Suppressor macrophage (primary cell): ENCODE measurements around the gene BGLAP.
"Not testable (repeated sequence)": the region's sequence is repeated elsewhere in the genome, so short reads cannot be mapped to it uniquely, and the experiment has no call there.

ENCODE experiments used
- DNase-seq, 4 experiments: peaks; one replicate each; pipeline ENCODE4 v3.0.0-alpha.2; 2020 to 2022
- total RNA-seq, 17 experiments: gene quantifications; one replicate each; lab custom pipeline; 2026; ENCODE audit warnings: mixed read lengths in 6 of 17, inconsistent platforms in 3 of 17; lab: John Stamatoyannopoulos, UW

BGLAP gene
- 0 to 0.11 (median 0) reads per million in 17 experiments for total RNA-seq

- no peak for DNase-seq
Observed at GRCh38 chr1:156241926-156242325, at the start of gene BGLAP. TSS of gene BGLAP (plus strand) at chr1:156242184. CDS start at chr1:156242232, 48 bp downstream.

GRCh38 chr1:156193208-156193487 is 48.8 kb upstream of the BGLAP start:
- DNase-seq: peak in 1 of 4 experiments; percentile 4

GRCh38 chr1:156193488-156194299 is 48.3 kb upstream of the BGLAP start, which contains the start of gene SLC25A44:
TSS of gene SLC25A44 (plus strand) at chr1:156194104. CDS start at chr1:156199848, 5,744 bp downstream.
- DNase-seq: peak; percentile 98 to 100 (median 99)

- peak in 3 of 4 experiments; percentile 9 to 20 (median 19) for DNase-seq
Observed at GRCh38 chr1:156194300-156194652, 47.7 kb upstream of the BGLAP start.

- DNase-seq: no peak
Observed at GRCh38 chr1:156195853-156196252, 46.1 kb upstream of the BGLAP start.

- DNase-seq: no peak
Observed at GRCh38 chr1:156196445-156196844, 45.5 kb upstream of the BGLAP start.

- DNase-seq: no peak
Observed at GRCh38 chr1:156198831-156199349, 43.1 kb upstream of the BGLAP start.

- no peak for DNase-seq
Observed at GRCh38 chr1:156200044-156200443, 41.9 kb upstream of the BGLAP start.

- DNase-seq: no peak
Observed at GRCh38 chr1:156203331-156203730, 38.7 kb upstream of the BGLAP start.

GRCh38 chr1:156204686-156205085 is 37.3 kb upstream of the BGLAP start:
- no peak for DNase-seq

GRCh38 chr1:156211243-156211642 is 30.7 kb upstream of the BGLAP start:
- no peak for DNase-seq

- no peak for DNase-seq
Observed at GRCh38 chr1:156212130-156212529, 29.9 kb upstream of the BGLAP start.

GRCh38 chr1:156212833-156213643 is 28.9 kb upstream of the BGLAP start, which contains the start of gene PMF1:
TSS of gene PMF1 (plus strand) at chr1:156213007. CDS start at chr1:156213016, 9 bp downstream.
- peak; percentile 95 to 98 (median 98) for DNase-seq

GRCh38 chr1:156213644-156213966 is 28.4 kb upstream of the BGLAP start:
- no peak for DNase-seq

GRCh38 chr1:156214024-156214748 is 27.8 kb upstream of the BGLAP start:
- peak in 1 of 4 experiments; percentile 14 for DNase-seq

GRCh38 chr1:156216361-156217086 is 25.5 kb upstream of the BGLAP start:
- not testable (repeated sequence) for DNase-seq

- DNase-seq: peak; percentile 24 to 61 (median 46)
Observed at GRCh38 chr1:156217871-156218270, 24.1 kb upstream of the BGLAP start.

GRCh38 chr1:156220226-156220625 is 21.8 kb upstream of the BGLAP start:
- DNase-seq: no peak

- no peak for DNase-seq
Observed at GRCh38 chr1:156221986-156222692, 19.8 kb upstream of the BGLAP start.

GRCh38 chr1:156225677-156226014 is 16.3 kb upstream of the BGLAP start:
- DNase-seq: no peak

GRCh38 chr1:156226116-156226538 is 15.9 kb upstream of the BGLAP start:
- DNase-seq: no peak
